Left cardiac atrium (tissue), 4 donors: Measurements from ENCODE around the gene PSMD10. TPM values are rescaled to one million over a fixed set of nuclear protein-coding genes. Genes with fewer than 3 reads are reported as not detected.

Source experiments
- ATAC-seq, 2 donors: fragments of 200-7000 bp; cut with Tn5 transposase; one replicate each; pipeline ENCODE4 v1.9.1; 2020; ENCODE audit warnings: mild to moderate bottlenecking in 2 of 2, moderate library complexity in 2 of 2
- DNase-seq: peaks from one replicate; pipeline ENCODE4 v3.0.0-alpha.2; 2020
- intact Hi-C, 2 donors: fragments of 100-400 bp; cut with DNase I; formaldehyde crosslinking; loops; one replicate each; pipeline versions ENCODE4 v1.14.1 to v1.15.1; 2022 to 2023
- total RNA-seq, 2 donors: library from RNA; stranded (reverse); fragmentation: NEBNext Ultra II Directional; extraction: Animal tissue kit (Norgen Biotek cat#: 25700); gene quantifications; one replicate each; pipeline ENCODE4 v1.2.1, GENCODE V29; 2021
- donor health status: DM: no; HTN: yes; CAD: no.
- donor health status: DM: no; HTN: yes; CAD: no; lungs with severe emphysema.
- donor health status: DM: yes; HTN: yes; CAD: no.
- donor health status: Dilated cardiomyopathy.

The PSMD10 gene
- total RNA-seq, 2 donors from 2014 or later, result 23.8 to 27.6 TPM

GRCh38 chrX:108088511-108088910 lies 2.8 kb downstream of the PSMD10 start:
- intact Hi-C loops, result no loop called here
- no peak for ATAC-seq
- no peak for DNase-seq

DNA sequence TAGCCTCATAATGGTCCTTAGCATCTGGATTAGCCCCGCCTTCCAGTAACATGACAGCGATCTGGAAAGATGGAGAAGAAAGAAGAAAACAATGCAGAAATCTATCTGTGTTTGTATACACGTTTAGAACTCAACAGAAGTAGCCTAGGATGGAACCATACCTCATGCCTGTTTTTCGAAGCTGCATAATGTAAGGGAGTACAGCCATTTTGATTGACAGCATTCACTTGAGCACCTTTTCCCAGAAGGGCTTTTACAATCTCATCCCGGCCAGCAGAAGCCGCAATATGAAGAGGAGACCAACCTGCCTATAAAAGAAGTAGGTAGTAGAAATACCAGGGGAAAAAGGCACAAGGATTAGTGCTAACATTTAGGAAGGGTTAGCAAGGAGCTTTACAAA lies 3.5 kb downstream of the PSMD10 start:
- DNase-seq (no peak), ATAC-seq (no peak)
- intact Hi-C loops, result no loop called here

DNA sequence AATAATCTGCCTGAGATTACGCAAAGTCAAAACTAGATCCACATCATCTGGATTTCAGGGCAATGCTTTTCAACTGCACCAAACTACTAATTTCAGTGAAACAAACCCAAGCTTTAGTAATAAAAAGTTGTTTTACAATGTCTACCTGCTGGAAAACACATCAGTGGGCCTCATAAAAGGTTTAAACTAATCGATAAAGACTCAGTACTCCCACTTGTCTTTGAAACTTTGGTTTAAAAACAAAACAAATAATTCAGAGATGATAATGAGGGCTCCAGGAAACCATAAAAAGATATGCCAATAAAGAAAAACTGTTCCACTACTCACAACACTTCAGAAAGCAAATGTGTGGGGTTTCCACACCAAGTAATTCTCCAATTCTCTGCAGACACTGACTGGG lies 10.2 kb downstream of the PSMD10 start:
- no peak for ATAC-seq
- no peak for DNase-seq
- intact Hi-C loops, result no loop called here

- DNase-seq (no peak), ATAC-seq (no peak)
- intact Hi-C loops, result loop anchor here in 1 of 2 donors (5.0 kb wide), 1 partner anchor 70 kb away; no protein-coding TSS in a partner anchor
Observed at GRCh38 chrX:108072746-108073145, 18.6 kb downstream of the PSMD10 start.

DNA sequence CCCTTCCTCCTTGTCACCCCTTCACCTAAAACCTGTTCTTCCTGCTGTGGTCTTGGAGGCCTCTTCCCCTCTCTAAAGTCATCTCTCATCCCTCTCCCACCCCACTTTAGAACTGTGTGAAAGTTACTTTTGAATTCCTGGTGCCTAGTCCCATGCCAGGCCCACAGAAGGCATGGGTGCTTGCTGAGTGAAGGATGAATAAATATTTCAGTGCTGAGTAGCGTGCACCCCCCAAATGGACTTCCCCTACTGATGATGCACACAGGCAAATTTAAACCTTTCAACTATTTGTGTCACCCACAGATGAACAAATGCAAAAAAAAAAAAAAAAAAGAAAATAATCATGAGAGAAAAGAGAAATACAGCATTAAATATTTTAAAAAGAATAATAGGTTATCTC lies 19.8 kb downstream of the PSMD10 start:
- intact Hi-C loops, result loop anchor here in 1 of 2 donors (5.0 kb wide), 1 partner anchor 71 kb away; no protein-coding TSS in a partner anchor
- ATAC-seq (no peak), DNase-seq (no peak)

- DNase-seq, result no peak
- intact Hi-C loops, result loop anchor here in 1 of 2 donors (5.0 kb wide), 1 partner anchor 71 kb away; no protein-coding TSS in a partner anchor
- ATAC-seq, result peak in 1 of 2 donors; percentile 54
Observed at GRCh38 chrX:108070891-108071290, 20.5 kb downstream of the PSMD10 start.

GRCh38 chrX:108068121-108068520 lies 23.2 kb downstream of the PSMD10 start:
- ATAC-seq, result no peak
- intact Hi-C loops, result no loop called here
- no peak for DNase-seq

DNA sequence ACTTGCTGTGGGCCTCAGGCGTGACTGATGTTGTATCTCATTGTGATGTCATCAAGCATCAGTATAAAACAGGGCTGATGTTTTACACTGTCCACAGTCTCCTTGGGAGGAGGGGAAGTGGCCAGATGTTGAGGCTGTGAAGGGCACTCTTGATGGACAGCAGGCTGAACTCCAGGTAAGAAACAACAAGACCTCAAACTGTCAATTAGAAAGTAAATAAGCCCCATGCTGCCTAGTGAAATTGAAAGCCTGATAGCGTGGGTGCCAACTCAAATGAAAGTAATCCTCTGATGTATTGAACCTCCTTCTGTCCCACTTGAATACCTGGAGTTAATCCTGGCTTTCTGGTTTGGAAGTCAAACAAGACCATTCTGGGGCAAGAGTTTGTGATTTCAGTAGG lies 26.7 kb downstream of the PSMD10 start:
- ATAC-seq, result no peak
- no peak for DNase-seq
- intact Hi-C loops, result no loop called here

DNA sequence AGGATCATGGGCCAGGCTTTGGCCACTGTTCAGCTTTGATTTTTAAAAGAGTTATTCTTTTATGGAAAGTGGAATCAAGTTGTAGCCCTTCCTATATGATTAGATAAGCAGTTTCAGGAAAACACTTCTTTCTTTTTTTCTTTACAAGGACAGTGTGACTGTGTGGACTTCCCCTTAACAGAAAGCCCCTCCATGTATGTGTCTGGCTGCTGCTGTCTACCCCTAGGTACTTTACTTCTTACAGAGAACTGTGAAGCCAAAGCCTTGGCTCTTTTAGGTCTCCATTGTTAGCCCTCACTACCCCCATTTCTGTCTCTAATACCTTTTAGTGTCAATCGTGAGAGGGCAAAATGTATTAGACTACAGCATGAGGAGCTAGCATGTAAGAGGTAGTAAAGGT lies 27.3 kb downstream of the PSMD10 start:
- no peak for ATAC-seq
- no peak for DNase-seq
- intact Hi-C loops, result no loop called here

DNA sequence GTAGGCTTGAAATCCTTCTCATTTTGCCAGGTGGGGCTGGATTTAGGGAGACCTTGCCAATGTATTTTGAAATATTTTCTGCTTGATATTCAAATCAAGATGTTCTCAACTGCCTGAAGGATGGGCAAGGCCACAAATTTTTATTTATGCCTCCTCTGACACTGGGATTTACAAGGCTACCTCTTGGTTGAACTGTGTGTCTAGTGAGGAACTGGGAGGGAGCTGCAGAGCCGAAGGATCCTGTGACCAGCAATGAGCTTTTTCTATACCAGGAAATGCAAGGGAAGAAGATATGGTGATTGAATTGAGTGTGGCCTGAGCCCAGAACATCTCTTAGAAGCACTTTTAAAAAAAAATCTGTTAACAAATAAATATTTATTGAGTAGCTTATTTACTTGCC lies 31.5 kb downstream of the PSMD10 start:
- ATAC-seq (no peak), DNase-seq (no peak)
- intact Hi-C loops, result no loop called here

DNA sequence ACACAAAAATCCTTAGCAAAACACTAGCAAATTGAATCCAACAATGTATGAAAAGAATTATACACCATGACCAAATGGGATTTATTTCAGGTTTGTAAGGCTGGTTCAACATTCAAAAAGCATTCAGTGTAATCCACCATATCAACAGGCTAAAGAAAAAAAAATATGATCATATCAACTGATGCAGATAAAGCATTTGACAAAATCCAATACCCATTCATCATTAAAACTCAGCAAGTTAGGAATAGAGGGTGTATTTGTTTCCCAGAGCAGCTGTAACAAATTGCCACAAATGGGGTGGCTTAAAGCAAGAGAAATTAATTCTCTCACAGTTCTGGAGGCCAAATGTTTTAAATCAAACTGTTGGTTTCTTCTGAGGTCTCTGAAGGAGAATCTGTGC lies 35.8 kb downstream of the PSMD10 start:
- DNase-seq (no peak), ATAC-seq (no peak)
- intact Hi-C loops, result no loop called here

DNA sequence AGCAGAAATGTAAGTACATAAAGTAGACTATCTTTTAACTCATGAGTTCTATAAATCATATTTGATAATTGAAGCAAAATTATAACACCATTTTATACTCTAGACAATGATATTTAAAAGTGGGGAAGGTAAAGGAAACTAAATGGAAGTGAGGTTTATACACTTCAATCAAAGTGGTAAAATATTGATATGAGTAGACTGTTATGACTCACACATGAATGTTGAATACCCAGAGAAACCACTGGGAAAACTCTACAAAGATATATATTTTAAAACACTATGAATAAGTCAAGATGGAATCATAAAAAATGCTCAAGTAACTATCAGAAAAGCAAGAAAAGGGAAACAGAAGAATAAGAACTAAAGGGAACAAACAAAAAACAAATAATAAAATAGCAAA lies 38.1 kb downstream of the PSMD10 start:
- intact Hi-C loops, result no loop called here
- DNase-seq (no peak), ATAC-seq (no peak)

GRCh38 chrX:108049649-108050048 lies 41.7 kb downstream of the PSMD10 start:
- no peak for DNase-seq
- intact Hi-C loops, result no loop called here
- no peak for ATAC-seq

DNA sequence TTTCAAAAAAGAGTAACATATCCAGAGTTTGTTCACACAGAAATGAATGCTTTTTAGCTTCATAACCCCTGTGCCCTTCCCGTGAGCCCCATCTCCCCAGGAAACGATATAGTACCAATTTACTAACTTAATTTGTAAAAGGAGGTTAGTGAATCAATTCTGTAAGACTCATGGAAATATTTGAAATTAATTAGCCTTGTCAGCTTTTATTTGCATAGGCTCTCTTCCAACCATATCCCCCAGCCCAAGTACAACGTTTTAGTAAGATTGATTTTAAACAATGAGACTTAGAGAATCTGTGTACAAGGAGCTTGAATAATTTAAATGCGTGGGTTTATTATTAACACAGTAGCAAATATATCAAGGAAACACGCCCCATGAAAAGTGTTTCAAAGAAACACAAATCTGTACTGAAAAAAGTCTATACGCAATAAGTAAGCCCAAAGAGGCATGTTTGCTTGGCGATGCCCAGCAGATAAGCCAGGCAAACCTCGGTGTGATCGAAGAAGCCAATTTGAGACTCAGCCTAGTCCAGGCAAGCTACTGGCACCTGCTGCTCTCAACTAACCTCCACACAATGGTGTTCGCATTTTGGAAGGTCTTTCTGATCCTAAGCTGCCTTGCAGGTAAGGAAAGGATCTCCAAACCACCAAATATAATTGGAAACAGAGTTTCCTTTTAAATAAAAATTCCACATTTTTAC lies 46.6 kb downstream of the PSMD10 start, which contains the start of gene VSIG1:
Gene VSIG1 (plus strand): TSS at position 512 of the 703 bp plus-strand sequence. CDS start 66 bp downstream, at position 578.
- intact Hi-C loops, result no loop called here
- no peak for DNase-seq
- ATAC-seq, result no peak

GRCh38 chrX:108036298-108036973 lies 54.9 kb downstream of the PSMD10 start:
- intact Hi-C loops, result no loop called here
- DNase-seq, result no peak

GRCh38 chrX:108034725-108035124 lies 56.6 kb downstream of the PSMD10 start:
- DNase-seq, result no peak
- intact Hi-C loops, result no loop called here
- ATAC-seq, result no peak

More at GRCh38 chrX:108036298-108036973, 54.9 kb downstream of the PSMD10 start:
- peak in 1 of 2 donors; percentile 71 for ATAC-seq

Other genes with a start within 250 kb of the PSMD10 start
- gene TEX13B, start 109.2 kb downstream of the PSMD10 start, total RNA-seq, result not detected
- gene VSIG1, start 46.5 kb downstream of the PSMD10 start, total RNA-seq, result not detected
- 10 to 100 TPM; 17.2 to 18.1 TPM for gene ATG4A, start 236 bp upstream of the PSMD10 start, total RNA-seq